ENCODE data around the gene WBP1L.
"Not testable (repeated sequence)": the region's sequence is repeated elsewhere in the genome, so short reads cannot be mapped to it uniquely, and the experiment has no call there.

DNA sequence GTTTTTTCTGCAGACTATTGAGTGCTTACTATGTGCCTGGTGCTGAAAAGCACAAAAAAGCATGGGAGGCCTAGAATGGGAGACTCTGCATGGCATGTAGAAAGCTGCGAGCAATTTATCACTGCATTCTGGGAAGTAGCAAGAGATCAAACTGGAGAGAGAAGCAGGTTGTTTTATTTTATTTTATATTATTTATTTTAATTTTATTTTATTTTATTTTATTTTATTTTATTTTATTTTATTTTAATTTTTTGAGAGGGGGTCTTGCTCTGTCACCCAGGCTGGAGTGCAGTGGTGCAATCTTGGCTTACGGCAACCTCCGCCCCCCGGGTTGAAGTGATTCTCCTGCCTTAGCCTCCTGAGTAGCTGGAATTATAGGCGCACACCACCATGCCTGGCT is 76.3 kb downstream of the WBP1L start:
- TF ChIP-seq, protein P1, sequence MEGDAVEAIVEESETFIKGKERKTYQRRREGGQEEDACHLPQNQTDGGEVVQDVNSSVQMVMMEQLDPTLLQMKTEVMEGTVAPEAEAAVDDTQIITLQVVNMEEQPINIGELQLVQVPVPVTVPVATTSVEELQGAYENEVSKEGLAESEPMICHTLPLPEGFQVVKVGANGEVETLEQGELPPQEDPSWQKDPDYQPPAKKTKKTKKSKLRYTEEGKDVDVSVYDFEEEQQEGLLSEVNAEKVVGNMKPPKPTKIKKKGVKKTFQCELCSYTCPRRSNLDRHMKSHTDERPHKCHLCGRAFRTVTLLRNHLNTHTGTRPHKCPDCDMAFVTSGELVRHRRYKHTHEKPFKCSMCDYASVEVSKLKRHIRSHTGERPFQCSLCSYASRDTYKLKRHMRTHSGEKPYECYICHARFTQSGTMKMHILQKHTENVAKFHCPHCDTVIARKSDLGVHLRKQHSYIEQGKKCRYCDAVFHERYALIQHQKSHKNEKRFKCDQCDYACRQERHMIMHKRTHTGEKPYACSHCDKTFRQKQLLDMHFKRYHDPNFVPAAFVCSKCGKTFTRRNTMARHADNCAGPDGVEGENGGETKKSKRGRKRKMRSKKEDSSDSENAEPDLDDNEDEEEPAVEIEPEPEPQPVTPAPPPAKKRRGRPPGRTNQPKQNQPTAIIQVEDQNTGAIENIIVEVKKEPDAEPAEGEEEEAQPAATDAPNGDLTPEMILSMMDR (conservative IDR thresholded peaks at IDR 0.05; ENCODE audit: low read depth in 2 of 2): not testable (repeated sequence)
- TF ChIP-seq POLR2AphosphoS5 (IDR thresholded peaks at IDR 0.05; ENCODE audit: low read depth); ZNF114 (CRISPR knock-in tag; IDR thresholded peaks at IDR 0.05); EZH2 (IDR thresholded peaks at IDR 0.05; ENCODE audit: low read depth, unreplicated experiment); CREB1 (CRISPR knock-in tag; IDR thresholded peaks at IDR 0.05; ENCODE audit: low read depth); EZH2phosphoT487 (IDR thresholded peaks at IDR 0.05; ENCODE audit: unreplicated experiment); STAT1 (IDR thresholded peaks at IDR 0.05; ENCODE audit: unreplicated experiment); NANOG (IDR thresholded peaks at IDR 0.05; ENCODE audit: borderline replicate concordance); ZNF331 (CRISPR knock-in tag; IDR thresholded peaks at IDR 0.05; ENCODE audit: low read depth): not testable (repeated sequence)
- TF ChIP-seq, protein P2, sequence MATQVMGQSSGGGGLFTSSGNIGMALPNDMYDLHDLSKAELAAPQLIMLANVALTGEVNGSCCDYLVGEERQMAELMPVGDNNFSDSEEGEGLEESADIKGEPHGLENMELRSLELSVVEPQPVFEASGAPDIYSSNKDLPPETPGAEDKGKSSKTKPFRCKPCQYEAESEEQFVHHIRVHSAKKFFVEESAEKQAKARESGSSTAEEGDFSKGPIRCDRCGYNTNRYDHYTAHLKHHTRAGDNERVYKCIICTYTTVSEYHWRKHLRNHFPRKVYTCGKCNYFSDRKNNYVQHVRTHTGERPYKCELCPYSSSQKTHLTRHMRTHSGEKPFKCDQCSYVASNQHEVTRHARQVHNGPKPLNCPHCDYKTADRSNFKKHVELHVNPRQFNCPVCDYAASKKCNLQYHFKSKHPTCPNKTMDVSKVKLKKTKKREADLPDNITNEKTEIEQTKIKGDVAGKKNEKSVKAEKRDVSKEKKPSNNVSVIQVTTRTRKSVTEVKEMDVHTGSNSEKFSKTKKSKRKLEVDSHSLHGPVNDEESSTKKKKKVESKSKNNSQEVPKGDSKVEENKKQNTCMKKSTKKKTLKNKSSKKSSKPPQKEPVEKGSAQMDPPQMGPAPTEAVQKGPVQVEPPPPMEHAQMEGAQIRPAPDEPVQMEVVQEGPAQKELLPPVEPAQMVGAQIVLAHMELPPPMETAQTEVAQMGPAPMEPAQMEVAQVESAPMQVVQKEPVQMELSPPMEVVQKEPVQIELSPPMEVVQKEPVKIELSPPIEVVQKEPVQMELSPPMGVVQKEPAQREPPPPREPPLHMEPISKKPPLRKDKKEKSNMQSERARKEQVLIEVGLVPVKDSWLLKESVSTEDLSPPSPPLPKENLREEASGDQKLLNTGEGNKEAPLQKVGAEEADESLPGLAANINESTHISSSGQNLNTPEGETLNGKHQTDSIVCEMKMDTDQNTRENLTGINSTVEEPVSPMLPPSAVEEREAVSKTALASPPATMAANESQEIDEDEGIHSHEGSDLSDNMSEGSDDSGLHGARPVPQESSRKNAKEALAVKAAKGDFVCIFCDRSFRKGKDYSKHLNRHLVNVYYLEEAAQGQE (IDR thresholded peaks at IDR 0.05; ENCODE audit: unreplicated experiment): not testable (repeated sequence)
